Measurements from ENCODE around the gene LDLRAP1.

GRCh38 chr1:25587290-25587689 lies 43.9 kb downstream of the LDLRAP1 start:
- TF ChIP-seq GATA3 (IDR thresholded peaks at IDR 0.05; ENCODE audit: low read depth, low read length) (no peak), GATA2 (IDR thresholded peaks at IDR 0.05; ENCODE audit: low read depth, low read length) (no peak)
